ENCODE results near the gene ALKAL2. TPM values are rescaled to one million over a fixed set of nuclear protein-coding genes. Genes with fewer than 3 reads are reported as not detected.
A peak's percentile ranks its signal among the peaks of the same experiment; 100 is the strongest.

Gene ALKAL2
- total RNA-seq, 1 experiment from 2014 or later: 3.5 TPM

DNA sequence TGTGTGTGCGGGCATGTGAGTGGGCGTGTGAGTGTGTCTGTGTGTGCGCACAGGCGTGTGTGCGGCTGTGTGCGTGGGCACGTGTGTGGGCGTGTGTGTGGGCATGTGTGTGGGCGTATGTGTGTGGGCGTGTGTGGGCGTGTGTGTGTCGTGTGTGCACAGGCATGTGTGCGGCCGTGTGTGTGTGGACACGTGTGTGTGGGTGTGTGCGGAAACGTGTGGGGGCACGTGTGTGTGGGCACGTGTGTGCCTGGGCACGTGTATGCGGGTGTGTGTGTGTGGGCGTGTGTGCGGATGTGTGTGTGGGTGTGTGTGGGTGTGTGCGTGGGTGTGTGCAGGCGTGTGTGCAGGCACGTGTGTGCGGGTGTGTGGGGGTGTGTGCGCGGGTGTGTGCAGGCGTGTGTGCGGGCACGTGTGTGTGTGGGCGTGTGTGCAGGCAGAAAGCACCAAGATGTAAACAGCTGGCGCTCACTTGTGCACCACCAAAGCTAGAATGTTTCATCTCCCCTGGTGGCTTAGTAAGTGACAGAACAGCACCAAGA lies 31.2 kb upstream of the ALKAL2 start:
- Mint-ChIP-seq H3K4me1 (peaks cover 10% of the 10 kb centered on the region), H3K4me3 (no peak overlapping the region)
- no peak for ATAC-seq

DNA sequence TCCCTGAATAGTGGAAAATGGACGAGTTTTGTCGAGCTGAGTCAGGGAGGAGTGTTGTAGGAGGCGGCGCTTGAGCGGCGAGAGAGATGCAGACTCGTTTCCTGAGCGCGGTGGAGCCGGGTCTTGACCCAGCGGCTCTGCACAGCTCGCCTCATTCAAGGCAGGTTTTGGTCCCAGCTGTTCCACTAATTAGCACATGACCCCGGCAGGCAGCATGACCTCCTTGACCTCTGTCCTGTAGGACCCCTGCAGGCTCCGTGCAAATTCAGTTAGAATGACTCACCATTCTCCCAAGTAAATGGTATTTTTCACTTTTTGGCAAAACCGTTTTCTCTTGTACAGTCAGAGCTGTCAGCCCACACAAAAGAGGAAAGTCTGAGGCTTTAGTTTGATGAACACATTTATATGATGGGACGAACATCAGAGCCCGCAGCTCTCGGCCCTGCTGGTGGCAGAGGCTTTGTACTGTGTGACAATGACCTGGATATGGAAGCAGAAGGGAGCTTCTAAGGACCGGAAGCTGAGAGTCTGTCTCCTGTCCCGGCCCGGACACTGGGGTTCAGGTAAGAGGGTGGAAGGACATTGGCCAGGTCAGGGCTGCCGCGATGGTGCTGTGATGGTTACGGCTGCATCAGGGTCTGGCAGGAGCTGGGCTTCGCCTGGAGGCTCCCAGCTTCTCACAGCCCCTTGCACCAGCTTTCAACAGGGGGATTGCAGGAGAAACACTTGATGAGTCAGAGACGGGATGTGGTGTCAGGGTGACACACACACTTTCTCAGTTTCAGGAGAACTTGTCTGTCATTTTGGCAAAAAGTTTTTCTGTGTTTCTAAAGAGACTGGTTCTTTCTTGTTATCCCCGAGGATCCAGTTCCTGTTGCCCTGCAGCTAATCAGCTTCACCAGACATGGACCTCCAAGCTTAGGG lies 29.9 kb upstream of the ALKAL2 start:
- TF ChIP-seq, protein P1, sequence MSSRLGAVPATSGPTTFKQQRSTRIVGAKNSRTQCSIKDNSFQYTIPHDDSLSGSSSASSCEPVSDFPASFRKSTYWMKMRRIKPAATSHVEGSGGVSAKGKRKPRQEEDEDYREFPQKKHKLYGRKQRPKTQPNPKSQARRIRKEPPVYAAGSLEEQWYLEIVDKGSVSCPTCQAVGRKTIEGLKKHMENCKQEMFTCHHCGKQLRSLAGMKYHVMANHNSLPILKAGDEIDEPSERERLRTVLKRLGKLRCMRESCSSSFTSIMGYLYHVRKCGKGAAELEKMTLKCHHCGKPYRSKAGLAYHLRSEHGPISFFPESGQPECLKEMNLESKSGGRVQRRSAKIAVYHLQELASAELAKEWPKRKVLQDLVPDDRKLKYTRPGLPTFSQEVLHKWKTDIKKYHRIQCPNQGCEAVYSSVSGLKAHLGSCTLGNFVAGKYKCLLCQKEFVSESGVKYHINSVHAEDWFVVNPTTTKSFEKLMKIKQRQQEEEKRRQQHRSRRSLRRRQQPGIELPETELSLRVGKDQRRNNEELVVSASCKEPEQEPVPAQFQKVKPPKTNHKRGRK (CRISPR knock-in tag; IDR thresholded peaks at IDR 0.05; ENCODE audit: borderline replicate concordance): no peak
- TF ChIP-seq FOXJ3 (CRISPR knock-in tag; IDR thresholded peaks at IDR 0.05; ENCODE audit: borderline replicate concordance): no peak
- no peak for TF ChIP-seq MYBL2 (CRISPR knock-in tag; IDR thresholded peaks at IDR 0.05)
- TF ChIP-seq ZNF121 (CRISPR knock-in tag; IDR thresholded peaks at IDR 0.05): no peak
- TF ChIP-seq NFYB (CRISPR knock-in tag; conservative IDR thresholded peaks at IDR 0.05; ENCODE audit: low read depth): no peak
- TF ChIP-seq ZNF396 (CRISPR knock-in tag; IDR thresholded peaks at IDR 0.05; ENCODE audit: borderline replicate concordance): no peak
- TF ChIP-seq GABPB1 (CRISPR knock-in tag; IDR thresholded peaks at IDR 0.05): no peak
- TF ChIP-seq, protein P2, sequence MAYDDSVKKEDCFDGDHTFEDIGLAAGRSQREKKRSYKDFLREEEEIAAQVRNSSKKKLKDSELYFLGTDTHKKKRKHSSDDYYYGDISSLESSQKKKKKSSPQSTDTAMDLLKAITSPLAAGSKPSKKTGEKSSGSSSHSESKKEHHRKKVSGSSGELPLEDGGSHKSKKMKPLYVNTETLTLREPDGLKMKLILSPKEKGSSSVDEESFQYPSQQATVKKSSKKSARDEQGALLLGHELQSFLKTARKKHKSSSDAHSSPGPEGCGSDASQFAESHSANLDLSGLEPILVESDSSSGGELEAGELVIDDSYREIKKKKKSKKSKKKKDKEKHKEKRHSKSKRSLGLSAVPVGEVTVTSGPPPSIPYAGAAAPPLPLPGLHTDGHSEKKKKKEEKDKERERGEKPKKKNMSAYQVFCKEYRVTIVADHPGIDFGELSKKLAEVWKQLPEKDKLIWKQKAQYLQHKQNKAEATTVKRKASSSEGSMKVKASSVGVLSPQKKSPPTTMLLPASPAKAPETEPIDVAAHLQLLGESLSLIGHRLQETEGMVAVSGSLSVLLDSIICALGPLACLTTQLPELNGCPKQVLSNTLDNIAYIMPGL (CRISPR knock-in tag; IDR thresholded peaks at IDR 0.05): no peak
- TF ChIP-seq SMAD4 (CRISPR knock-in tag; IDR thresholded peaks at IDR 0.05): no peak
- TF ChIP-seq ETV6 (CRISPR knock-in tag; IDR thresholded peaks at IDR 0.05): no peak
- TF ChIP-seq, protein P3, sequence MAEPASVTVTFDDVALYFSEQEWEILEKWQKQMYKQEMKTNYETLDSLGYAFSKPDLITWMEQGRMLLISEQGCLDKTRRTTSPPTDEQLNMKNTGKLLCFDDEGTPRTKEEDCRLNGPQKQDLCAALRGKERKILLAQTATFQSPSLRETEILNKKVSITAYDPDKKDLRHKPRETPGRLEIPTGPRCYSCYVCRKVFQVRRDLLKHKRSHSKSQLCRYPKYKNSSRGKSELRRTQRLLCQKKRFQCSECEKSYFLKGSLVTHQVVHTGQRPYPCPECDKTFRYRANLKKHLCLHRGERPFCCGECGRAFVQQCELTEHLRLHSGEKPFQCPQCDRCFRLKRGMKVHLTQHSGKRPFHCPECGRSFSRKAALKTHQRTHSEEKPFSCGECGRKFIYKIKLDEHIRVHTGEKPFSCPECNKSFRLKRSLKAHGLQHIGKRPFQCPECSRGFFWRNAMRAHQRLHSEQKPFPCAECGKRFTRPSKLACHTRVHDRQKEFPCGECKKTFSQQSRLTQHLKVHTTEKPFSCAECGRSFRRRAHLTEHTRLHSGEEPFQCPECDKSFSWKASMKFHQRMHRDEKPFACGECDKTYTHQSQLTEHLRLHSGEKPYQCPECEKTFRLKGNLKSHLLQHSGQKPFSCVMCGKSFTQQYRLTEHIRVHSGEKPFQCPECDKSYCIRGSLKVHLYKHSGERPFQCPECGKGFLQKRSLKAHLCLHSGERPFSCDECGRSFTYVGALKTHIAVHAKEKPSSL (CRISPR knock-in tag; conservative IDR thresholded peaks at IDR 0.05): no peak
- no peak for TF ChIP-seq ZNF232 (CRISPR knock-in tag; IDR thresholded peaks at IDR 0.05)
- TF ChIP-seq, protein P4, sequence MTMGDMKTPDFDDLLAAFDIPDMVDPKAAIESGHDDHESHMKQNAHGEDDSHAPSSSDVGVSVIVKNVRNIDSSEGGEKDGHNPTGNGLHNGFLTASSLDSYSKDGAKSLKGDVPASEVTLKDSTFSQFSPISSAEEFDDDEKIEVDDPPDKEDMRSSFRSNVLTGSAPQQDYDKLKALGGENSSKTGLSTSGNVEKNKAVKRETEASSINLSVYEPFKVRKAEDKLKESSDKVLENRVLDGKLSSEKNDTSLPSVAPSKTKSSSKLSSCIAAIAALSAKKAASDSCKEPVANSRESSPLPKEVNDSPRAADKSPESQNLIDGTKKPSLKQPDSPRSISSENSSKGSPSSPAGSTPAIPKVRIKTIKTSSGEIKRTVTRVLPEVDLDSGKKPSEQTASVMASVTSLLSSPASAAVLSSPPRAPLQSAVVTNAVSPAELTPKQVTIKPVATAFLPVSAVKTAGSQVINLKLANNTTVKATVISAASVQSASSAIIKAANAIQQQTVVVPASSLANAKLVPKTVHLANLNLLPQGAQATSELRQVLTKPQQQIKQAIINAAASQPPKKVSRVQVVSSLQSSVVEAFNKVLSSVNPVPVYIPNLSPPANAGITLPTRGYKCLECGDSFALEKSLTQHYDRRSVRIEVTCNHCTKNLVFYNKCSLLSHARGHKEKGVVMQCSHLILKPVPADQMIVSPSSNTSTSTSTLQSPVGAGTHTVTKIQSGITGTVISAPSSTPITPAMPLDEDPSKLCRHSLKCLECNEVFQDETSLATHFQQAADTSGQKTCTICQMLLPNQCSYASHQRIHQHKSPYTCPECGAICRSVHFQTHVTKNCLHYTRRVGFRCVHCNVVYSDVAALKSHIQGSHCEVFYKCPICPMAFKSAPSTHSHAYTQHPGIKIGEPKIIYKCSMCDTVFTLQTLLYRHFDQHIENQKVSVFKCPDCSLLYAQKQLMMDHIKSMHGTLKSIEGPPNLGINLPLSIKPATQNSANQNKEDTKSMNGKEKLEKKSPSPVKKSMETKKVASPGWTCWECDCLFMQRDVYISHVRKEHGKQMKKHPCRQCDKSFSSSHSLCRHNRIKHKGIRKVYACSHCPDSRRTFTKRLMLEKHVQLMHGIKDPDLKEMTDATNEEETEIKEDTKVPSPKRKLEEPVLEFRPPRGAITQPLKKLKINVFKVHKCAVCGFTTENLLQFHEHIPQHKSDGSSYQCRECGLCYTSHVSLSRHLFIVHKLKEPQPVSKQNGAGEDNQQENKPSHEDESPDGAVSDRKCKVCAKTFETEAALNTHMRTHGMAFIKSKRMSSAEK (CRISPR knock-in tag; IDR thresholded peaks at IDR 0.05; ENCODE audit: borderline replicate concordance): no peak
- TF ChIP-seq, protein P5, sequence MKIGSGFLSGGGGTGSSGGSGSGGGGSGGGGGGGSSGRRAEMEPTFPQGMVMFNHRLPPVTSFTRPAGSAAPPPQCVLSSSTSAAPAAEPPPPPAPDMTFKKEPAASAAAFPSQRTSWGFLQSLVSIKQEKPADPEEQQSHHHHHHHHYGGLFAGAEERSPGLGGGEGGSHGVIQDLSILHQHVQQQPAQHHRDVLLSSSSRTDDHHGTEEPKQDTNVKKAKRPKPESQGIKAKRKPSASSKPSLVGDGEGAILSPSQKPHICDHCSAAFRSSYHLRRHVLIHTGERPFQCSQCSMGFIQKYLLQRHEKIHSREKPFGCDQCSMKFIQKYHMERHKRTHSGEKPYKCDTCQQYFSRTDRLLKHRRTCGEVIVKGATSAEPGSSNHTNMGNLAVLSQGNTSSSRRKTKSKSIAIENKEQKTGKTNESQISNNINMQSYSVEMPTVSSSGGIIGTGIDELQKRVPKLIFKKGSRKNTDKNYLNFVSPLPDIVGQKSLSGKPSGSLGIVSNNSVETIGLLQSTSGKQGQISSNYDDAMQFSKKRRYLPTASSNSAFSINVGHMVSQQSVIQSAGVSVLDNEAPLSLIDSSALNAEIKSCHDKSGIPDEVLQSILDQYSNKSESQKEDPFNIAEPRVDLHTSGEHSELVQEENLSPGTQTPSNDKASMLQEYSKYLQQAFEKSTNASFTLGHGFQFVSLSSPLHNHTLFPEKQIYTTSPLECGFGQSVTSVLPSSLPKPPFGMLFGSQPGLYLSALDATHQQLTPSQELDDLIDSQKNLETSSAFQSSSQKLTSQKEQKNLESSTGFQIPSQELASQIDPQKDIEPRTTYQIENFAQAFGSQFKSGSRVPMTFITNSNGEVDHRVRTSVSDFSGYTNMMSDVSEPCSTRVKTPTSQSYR (CRISPR knock-in tag; IDR thresholded peaks at IDR 0.05): no peak
- TF ChIP-seq TP53 (CRISPR knock-in tag; IDR thresholded peaks at IDR 0.05): no peak
- TF ChIP-seq CBFB (CRISPR knock-in tag; IDR thresholded peaks at IDR 0.05; ENCODE audit: low read depth): no peak
- TF ChIP-seq SMAD3 (CRISPR knock-in tag; IDR thresholded peaks at IDR 0.05; ENCODE audit: borderline replicate concordance): no peak
- ATAC-seq (peak; percentile 58), DNase-seq (ENCODE audit: low spot score) (no peak)
- ChIA-PET POLR2A (no interaction called here), CTCF (interaction anchor here (1.1 to 1.4 kb wide), 4 partner anchors 9 to 350 kb away, joined by 4 to 8 read pairs (median 6); no protein-coding TSS in a partner anchor)
- Mint-ChIP-seq H3K4me3 (no peak overlapping the region), H3K27ac (no peak overlapping the region), H3K4me1 (peaks cover 10% of the 10 kb centered on the region), H3K27me3 (ENCODE audit: low read depth) (no peaks in the 10 kb centered on the region; the same call in 1 of the 2 replicates), H3K9me3 (no peaks in the 10 kb centered on the region), H3K36me3 (no peaks in the 10 kb centered on the region)

More for the DNA sequence above, 31.2 kb upstream of the ALKAL2 start:
- no peak for DNase-seq (ENCODE audit: low spot score)
- CTCF ChIA-PET: interaction anchor here (0.8 kb wide), 1 partner anchor 72 kb away, joined by 3 read pairs; no protein-coding TSS in a partner anchor
- TF ChIP-seq OVOL2 (CRISPR knock-in tag; IDR thresholded peaks at IDR 0.05; ENCODE audit: borderline replicate concordance): no peak
- TF ChIP-seq, protein P6, sequence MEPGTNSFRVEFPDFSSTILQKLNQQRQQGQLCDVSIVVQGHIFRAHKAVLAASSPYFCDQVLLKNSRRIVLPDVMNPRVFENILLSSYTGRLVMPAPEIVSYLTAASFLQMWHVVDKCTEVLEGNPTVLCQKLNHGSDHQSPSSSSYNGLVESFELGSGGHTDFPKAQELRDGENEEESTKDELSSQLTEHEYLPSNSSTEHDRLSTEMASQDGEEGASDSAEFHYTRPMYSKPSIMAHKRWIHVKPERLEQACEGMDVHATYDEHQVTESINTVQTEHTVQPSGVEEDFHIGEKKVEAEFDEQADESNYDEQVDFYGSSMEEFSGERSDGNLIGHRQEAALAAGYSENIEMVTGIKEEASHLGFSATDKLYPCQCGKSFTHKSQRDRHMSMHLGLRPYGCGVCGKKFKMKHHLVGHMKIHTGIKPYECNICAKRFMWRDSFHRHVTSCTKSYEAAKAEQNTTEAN (CRISPR knock-in tag; IDR thresholded peaks at IDR 0.05): peak; percentile 68; the same call in 1 of the 2 replicates
- Mint-ChIP-seq H3K27ac (no peak overlapping the region), H3K9me3 (no peaks in the 10 kb centered on the region), H3K27me3 (ENCODE audit: low read depth) (no peaks in the 10 kb centered on the region; the same call in 1 of the 2 replicates), H3K36me3 (no peaks in the 10 kb centered on the region)
- POLR2A ChIA-PET: no interaction called here
